A375 (cell line): ENCODE data around the gene JAKMIP1. TPM values are rescaled to one million over a fixed set of nuclear protein-coding genes. Genes with fewer than 3 reads are reported as not detected.

Source experiments
- total RNA-seq: library from RNA; depleted of rRNA; stranded (reverse); fragments of >200 nt; shearing (Covaris generic); gene quantifications from 2 replicates; pipeline ENCODE4 v1.2.3, GENCODE V29; 2014; rRNA removed

Gene JAKMIP1
- total RNA-seq = not detected in 2 replicates

GRCh38 chr4:6200011-6200921 is at the start of gene JAKMIP1:
JAKMIP1 (minus strand) TSS chr4:6200549; CDS start chr4:6112850, 87,699 bp downstream.

GRCh38 chr4:6018331-6018730 is 182.0 kb downstream of the JAKMIP1 start, which contains the start of gene C4orf50:
C4orf50 (minus strand) TSS chr4:6018431.

Other genes with a start within 250 kb of the JAKMIP1 start
- 0.03 TPM in 1 of 2 replicates, not detected in the other for gene C4orf50, start 182.1 kb downstream of the JAKMIP1 start, total RNA-seq
- 9.3 and 10.6 TPM in 2 replicates for gene WFS1, start 69.3 kb upstream of the JAKMIP1 start, total RNA-seq